ENCODE measurements around the gene EVX2. TPM values are rescaled to one million over a fixed set of nuclear protein-coding genes. Genes with fewer than 3 reads are reported as not detected.

The EVX2 gene
- total and polyA plus RNA-seq, 2 of the 13 experiments (the other 11 are each of a cell fraction or from before 2014, with no cell fraction given) = not detected

DNA sequence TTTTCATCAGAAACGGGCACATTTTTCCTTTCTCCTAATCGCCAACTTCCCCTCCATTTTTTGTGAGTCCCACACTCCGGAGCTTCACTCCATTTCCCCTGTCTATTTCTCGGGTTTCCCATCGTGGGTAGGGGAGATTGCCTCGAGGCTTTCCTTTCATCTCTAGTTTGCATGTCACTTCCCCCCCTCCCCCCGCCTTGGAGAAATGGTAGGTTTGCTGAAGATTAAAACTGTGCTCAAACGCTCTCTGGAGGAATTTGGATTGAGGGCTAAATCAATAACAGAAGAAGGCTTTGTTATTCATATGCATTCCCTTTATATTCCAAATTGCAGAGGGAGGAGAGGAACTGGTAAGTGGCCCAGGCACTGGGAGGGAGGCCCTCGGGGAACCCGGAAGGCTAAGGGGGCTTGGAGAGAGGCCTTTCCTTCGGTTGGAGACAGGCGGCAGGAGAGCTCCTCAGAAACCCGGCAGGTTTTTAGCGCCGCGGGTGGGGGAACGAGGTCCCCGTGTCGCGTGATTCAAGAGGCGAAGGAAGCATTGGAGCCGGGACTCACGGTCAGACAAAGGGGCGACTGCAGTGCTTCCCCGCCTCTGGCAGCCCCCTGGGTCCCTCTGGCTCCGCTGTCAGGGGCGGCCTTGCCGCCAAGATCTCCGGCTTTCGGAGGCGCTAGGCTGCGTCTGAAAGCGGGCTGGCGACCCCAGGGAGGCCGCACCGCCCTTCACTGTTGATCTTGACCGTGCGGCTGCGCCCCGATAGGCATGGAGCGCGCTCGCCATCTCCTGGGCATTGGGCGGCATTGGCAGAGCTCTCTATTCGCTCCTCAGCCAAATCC lies 13.4 kb upstream of the EVX2 start (continued):
- 0 out of 3 replicates have a peak, but pooled peaks have one; percentile 30 for TF ChIP-seq MXI1 (IDR thresholded peaks at IDR 0.05; ENCODE audit: borderline replicate concordance, low read depth, low read length)
- no peak for TF ChIP-seq TARDBP (CRISPR knock-in tag; IDR thresholded peaks at IDR 0.05)
- no peak for TF ChIP-seq IKZF1 (IDR thresholded peaks at IDR 0.05)
- TF ChIP-seq ZIK1 (CRISPR knock-in tag; IDR thresholded peaks at IDR 0.05; ENCODE audit: borderline replicate concordance, low read depth) = no peak
- no peak for TF ChIP-seq SRSF9 (IDR thresholded peaks at IDR 0.05; ENCODE audit: borderline replicate concordance, insufficient read depth, low read depth, low read length, poor library complexity, severe bottlenecking)
- TF ChIP-seq, protein P1, sequence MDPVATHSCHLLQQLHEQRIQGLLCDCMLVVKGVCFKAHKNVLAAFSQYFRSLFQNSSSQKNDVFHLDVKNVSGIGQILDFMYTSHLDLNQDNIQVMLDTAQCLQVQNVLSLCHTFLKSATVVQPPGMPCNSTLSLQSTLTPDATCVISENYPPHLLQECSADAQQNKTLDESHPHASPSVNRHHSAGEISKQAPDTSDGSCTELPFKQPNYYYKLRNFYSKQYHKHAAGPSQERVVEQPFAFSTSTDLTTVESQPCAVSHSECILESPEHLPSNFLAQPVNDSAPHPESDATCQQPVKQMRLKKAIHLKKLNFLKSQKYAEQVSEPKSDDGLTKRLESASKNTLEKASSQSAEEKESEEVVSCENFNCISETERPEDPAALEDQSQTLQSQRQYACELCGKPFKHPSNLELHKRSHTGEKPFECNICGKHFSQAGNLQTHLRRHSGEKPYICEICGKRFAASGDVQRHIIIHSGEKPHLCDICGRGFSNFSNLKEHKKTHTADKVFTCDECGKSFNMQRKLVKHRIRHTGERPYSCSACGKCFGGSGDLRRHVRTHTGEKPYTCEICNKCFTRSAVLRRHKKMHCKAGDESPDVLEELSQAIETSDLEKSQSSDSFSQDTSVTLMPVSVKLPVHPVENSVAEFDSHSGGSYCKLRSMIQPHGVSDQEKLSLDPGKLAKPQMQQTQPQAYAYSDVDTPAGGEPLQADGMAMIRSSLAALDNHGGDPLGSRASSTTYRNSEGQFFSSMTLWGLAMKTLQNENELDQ (CRISPR knock-in tag; IDR thresholded peaks at IDR 0.05; ENCODE audit: borderline replicate concordance) = peak; percentile 66; the same call in 1 of the 2 replicates
- no peak for TF ChIP-seq NR2C2 (CRISPR knock-in tag; IDR thresholded peaks at IDR 0.05; ENCODE audit: borderline replicate concordance)
- TF ChIP-seq, protein P2, sequence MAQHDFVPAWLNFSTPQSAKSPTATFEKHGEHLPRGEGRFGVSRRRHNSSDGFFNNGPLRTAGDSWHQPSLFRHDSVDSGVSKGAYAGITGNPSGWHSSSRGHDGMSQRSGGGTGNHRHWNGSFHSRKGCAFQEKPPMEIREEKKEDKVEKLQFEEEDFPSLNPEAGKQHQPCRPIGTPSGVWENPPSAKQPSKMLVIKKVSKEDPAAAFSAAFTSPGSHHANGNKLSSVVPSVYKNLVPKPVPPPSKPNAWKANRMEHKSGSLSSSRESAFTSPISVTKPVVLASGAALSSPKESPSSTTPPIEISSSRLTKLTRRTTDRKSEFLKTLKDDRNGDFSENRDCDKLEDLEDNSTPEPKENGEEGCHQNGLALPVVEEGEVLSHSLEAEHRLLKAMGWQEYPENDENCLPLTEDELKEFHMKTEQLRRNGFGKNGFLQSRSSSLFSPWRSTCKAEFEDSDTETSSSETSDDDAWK (CRISPR knock-in tag; IDR thresholded peaks at IDR 0.05) = no peak
- TF ChIP-seq, protein P3, sequence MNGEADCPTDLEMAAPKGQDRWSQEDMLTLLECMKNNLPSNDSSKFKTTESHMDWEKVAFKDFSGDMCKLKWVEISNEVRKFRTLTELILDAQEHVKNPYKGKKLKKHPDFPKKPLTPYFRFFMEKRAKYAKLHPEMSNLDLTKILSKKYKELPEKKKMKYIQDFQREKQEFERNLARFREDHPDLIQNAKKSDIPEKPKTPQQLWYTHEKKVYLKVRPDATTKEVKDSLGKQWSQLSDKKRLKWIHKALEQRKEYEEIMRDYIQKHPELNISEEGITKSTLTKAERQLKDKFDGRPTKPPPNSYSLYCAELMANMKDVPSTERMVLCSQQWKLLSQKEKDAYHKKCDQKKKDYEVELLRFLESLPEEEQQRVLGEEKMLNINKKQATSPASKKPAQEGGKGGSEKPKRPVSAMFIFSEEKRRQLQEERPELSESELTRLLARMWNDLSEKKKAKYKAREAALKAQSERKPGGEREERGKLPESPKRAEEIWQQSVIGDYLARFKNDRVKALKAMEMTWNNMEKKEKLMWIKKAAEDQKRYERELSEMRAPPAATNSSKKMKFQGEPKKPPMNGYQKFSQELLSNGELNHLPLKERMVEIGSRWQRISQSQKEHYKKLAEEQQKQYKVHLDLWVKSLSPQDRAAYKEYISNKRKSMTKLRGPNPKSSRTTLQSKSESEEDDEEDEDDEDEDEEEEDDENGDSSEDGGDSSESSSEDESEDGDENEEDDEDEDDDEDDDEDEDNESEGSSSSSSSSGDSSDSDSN (CRISPR knock-in tag; IDR thresholded peaks at IDR 0.05) = peak; percentile 53
- no peak for TF ChIP-seq ISX (CRISPR knock-in tag; conservative IDR thresholded peaks at IDR 0.05)
- no peak for TF ChIP-seq ZNF619 (CRISPR knock-in tag; IDR thresholded peaks at IDR 0.05)
- TF ChIP-seq, protein P4, sequence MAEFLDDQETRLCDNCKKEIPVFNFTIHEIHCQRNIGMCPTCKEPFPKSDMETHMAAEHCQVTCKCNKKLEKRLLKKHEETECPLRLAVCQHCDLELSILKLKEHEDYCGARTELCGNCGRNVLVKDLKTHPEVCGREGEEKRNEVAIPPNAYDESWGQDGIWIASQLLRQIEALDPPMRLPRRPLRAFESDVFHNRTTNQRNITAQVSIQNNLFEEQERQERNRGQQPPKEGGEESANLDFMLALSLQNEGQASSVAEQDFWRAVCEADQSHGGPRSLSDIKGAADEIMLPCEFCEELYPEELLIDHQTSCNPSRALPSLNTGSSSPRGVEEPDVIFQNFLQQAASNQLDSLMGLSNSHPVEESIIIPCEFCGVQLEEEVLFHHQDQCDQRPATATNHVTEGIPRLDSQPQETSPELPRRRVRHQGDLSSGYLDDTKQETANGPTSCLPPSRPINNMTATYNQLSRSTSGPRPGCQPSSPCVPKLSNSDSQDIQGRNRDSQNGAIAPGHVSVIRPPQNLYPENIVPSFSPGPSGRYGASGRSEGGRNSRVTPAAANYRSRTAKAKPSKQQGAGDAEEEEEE (CRISPR knock-in tag; IDR thresholded peaks at IDR 0.05; ENCODE audit: borderline replicate concordance) = no peak
- TF ChIP-seq, protein P5, sequence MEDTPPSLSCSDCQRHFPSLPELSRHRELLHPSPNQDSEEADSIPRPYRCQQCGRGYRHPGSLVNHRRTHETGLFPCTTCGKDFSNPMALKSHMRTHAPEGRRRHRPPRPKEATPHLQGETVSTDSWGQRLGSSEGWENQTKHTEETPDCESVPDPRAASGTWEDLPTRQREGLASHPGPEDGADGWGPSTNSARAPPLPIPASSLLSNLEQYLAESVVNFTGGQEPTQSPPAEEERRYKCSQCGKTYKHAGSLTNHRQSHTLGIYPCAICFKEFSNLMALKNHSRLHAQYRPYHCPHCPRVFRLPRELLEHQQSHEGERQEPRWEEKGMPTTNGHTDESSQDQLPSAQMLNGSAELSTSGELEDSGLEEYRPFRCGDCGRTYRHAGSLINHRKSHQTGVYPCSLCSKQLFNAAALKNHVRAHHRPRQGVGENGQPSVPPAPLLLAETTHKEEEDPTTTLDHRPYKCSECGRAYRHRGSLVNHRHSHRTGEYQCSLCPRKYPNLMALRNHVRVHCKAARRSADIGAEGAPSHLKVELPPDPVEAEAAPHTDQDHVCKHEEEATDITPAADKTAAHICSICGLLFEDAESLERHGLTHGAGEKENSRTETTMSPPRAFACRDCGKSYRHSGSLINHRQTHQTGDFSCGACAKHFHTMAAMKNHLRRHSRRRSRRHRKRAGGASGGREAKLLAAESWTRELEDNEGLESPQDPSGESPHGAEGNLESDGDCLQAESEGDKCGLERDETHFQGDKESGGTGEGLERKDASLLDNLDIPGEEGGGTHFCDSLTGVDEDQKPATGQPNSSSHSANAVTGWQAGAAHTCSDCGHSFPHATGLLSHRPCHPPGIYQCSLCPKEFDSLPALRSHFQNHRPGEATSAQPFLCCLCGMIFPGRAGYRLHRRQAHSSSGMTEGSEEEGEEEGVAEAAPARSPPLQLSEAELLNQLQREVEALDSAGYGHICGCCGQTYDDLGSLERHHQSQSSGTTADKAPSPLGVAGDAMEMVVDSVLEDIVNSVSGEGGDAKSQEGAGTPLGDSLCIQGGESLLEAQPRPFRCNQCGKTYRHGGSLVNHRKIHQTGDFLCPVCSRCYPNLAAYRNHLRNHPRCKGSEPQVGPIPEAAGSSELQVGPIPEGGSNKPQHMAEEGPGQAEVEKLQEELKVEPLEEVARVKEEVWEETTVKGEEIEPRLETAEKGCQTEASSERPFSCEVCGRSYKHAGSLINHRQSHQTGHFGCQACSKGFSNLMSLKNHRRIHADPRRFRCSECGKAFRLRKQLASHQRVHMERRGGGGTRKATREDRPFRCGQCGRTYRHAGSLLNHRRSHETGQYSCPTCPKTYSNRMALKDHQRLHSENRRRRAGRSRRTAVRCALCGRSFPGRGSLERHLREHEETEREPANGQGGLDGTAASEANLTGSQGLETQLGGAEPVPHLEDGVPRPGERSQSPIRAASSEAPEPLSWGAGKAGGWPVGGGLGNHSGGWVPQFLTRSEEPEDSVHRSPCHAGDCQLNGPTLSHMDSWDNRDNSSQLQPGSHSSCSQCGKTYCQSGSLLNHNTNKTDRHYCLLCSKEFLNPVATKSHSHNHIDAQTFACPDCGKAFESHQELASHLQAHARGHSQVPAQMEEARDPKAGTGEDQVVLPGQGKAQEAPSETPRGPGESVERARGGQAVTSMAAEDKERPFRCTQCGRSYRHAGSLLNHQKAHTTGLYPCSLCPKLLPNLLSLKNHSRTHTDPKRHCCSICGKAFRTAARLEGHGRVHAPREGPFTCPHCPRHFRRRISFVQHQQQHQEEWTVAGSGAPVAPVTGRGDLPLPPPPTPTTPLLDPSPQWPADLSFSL (CRISPR knock-in tag; IDR thresholded peaks at IDR 0.05) = no peak

Data from HepG2 (cell line).